Activated CD8-positive, alpha-beta memory T cell treated with anti-CD3 and anti-CD28 coated beads, Interleukin-2, amount 50 U/mL, for 1 hour (primary cell): Measurements from ENCODE around the gene WDR93.

ENCODE experiments used
- DNase-seq: peaks from one replicate; pipeline ENCODE4 v3.0.0-alpha.2; 2020; ENCODE audit errors: extremely low read depth

Gene WDR93

DNA sequence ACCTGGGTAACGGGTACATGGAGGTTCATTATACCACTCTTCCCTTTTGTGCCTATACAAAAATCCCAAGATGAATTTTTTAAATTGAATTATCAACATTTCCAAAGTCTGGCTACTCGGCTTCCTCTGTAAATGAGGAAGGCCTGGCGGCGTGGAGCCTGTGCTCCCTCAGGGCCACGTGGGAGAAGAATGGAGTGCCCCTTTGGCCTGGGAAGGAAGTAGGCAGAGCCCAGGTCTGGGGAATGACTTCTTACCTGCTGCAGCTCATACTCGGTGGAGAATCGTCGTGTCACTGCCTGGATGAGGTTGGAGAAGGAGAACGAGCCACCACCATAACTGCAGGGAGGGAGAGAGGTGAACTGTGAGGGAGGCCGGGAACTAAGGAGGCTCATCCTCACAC lies 99.6 kb downstream of the WDR93 start:
- DNase-seq, result no peak

DNA sequence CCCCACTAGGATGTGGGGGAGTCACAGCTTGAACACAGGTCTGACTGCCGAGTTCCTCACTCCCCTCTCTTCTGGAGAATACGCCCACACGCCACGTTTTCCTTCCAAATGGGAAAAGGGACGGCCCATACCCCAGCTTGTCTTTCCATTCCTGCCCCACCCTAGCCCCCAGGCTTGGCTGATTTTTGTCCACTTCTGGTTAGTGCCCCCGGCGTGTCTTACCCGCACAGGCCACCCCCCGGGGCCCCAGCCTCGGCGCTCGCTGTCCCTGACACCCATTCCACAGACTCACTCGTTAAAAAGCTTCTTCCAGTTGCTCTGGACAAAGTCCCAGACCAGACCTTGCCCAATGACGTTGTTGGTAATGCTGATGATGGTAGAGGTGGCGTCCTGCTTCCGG lies 100.0 kb downstream of the WDR93 start:
- no peak for DNase-seq

DNA sequence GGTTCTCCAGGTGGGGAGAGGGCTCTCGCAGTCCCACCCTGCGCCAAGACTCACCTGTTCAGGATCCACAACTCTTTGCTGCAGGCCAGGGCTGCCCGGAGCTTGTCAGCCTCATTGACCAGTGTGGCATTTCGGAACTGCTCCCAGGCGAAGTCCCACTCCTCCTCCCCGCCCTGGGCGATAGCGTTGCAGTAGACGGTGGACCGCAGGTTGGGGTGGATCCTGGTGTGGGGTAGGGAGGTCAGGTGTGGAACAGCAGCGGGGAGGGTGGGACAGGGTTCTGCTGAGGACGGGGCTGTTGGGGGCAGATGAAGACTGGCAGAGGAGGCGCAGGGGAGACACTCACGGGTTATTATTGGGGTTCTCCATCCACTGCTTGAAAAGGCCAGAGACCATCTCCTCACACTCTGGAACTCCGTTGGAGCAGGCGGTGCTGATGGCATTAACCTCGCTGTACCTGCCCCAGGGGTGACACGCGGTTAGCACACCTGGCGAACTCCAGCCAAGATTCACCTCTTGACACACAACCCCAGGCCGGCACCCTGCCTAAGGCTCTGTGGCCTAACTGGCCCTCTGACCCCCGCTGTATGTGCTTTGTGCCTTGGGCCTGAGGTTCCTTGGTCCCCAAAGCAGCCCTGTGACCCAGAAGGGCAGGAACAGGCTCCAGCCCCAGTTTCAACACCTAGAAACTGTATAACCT lies 101.6 kb downstream of the WDR93 start:
- no peak for DNase-seq
